Adrenal gland (tissue), 5 donors: Measurements from ENCODE around the gene SLC22A14.

Experiments
- POLR2A ChIP-seq, 2 donors: fragments of 450-650 bp; IDR thresholded peaks; one replicate each; pipeline ENCODE4 v1.6.1; 2017; ENCODE audit warnings: antibody characterized with exemption in 2 of 2, mild to moderate bottlenecking in 2 of 2, moderate library complexity in 1 of 2
- TF ChIP-seq, protein P1 (sequence below), 6 experiments: fragments of 450-650 bp in 4 of 6; fragments of 200-600 bp in 2 of 6; sonication (generic) in 1 of 6; IDR thresholded peaks; 1 replicate in 5 of 6; 2 replicates in 1 of 6; pipeline versions ENCODE4 v1.5.1 to v1.8.0; 2016 to 2021; ENCODE audit warnings: antibody characterized with exemption in 6 of 6, mild to moderate bottlenecking in 2 of 6, moderate library complexity in 1 of 6
- donor health status: DM: no; HTN: no; CAD: no.

DNA sequence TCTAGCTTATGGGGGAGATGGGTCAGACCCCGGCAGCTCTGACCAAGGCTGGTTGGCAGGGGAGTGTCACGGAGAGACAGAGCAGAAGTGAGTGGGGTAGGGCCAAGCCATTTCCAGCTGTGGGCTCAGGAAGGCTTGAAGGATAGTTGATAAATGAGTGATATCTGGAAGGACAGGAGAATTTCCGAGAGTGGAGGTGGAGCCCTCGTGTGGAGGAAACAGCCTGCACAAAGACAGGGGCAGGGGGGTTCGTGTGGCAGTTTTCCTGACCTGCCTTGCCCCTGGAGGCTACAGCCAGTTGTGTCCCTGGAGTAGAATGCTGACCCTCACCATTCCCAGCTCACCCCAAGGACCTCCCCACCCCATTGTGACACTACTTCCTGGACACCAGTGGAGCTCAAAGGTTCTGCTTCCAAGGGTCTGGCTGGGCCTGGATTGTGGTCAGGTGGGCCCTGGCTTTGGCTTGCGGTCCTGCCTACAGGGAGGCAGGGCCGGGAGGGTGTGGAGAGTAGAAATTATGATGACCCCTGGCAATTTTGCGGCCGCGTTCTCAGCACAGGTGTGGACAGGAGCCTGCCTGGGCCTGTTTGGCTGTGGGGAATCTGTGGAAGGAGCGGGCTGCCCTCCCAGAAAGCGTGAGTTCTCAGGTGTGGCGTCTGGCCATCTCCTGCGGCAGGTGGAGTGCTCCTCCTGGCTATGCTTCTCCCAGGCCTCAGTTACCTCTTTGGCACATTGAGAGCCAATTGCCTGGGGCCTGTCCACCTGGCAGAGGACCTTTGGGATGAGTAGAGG is at the start of gene SLC22A14:
- TF ChIP-seq, protein P1, sequence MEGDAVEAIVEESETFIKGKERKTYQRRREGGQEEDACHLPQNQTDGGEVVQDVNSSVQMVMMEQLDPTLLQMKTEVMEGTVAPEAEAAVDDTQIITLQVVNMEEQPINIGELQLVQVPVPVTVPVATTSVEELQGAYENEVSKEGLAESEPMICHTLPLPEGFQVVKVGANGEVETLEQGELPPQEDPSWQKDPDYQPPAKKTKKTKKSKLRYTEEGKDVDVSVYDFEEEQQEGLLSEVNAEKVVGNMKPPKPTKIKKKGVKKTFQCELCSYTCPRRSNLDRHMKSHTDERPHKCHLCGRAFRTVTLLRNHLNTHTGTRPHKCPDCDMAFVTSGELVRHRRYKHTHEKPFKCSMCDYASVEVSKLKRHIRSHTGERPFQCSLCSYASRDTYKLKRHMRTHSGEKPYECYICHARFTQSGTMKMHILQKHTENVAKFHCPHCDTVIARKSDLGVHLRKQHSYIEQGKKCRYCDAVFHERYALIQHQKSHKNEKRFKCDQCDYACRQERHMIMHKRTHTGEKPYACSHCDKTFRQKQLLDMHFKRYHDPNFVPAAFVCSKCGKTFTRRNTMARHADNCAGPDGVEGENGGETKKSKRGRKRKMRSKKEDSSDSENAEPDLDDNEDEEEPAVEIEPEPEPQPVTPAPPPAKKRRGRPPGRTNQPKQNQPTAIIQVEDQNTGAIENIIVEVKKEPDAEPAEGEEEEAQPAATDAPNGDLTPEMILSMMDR (IDR thresholded peaks at IDR 0.05): no peak
- no peak for TF ChIP-seq POLR2A (IDR thresholded peaks at IDR 0.05)
